Testis (tissue), 3 donors: ENCODE results near the gene MRM3. TPM values are rescaled to one million over a fixed set of nuclear protein-coding genes. Genes with fewer than 3 reads are reported as not detected.
"Not testable (repeated sequence)": the region's sequence is repeated elsewhere in the genome, so short reads cannot be mapped to it uniquely, and the experiment has no call there.

Experiments
- DNase-seq: peaks from one replicate; pipeline ENCODE4 v3.0.0-alpha.2; 2019
- H3K27ac ChIP-seq, 2 donors: fragments of 200-600 bp; sonication (generic); one replicate each; pipeline ENCODE4 v1.5.1; 2019
- H3K27me3 ChIP-seq: fragments of 200-600 bp; sonication (generic); one replicate; pipeline ENCODE4 v1.5.1; 2019
- H3K36me3 ChIP-seq: fragments of 200-600 bp; sonication (generic); one replicate; pipeline ENCODE4 v1.5.1; 2017; ENCODE audit warnings: low read depth; ENCODE audit errors: missing control alignments
- H3K4me1 ChIP-seq: fragments of 200-600 bp; sonication (generic); one replicate; pipeline ENCODE4 v1.5.1; 2019
- H3K4me3 ChIP-seq, 2 donors: fragments of 200-600 bp; sonication (generic); one replicate each; pipeline ENCODE4 v1.5.1; 2017 to 2019
- H3K9me3 ChIP-seq: fragments of 200-600 bp; sonication (generic); one replicate; pipeline ENCODE4 v1.5.1; 2017
- CTCF ChIP-seq, 3 experiments: fragments of 450-650 bp in 2 of 3; fragments of 200-600 bp in 1 of 3; sonication (generic) in 1 of 3; IDR thresholded peaks; one replicate each; pipeline ENCODE4 v1.5.1; 2016 to 2019; ENCODE audit warnings: antibody characterized with exemption in 3 of 3, mild to moderate bottlenecking in 2 of 3, moderate library complexity in 1 of 3
- POLR2A ChIP-seq: fragments of 450-650 bp; IDR thresholded peaks from one replicate; pipeline ENCODE4 v1.6.1; 2017; ENCODE audit warnings: antibody characterized with exemption, mild to moderate bottlenecking, moderate library complexity
- WGBS, 2 donors: methylation state at CpG; one replicate each; pipeline ENCODE4 v1.1.5; 2018; 5-methylcytosine and 5-hydroxymethylcytosine counted together
- intact Hi-C: fragments of 100-400 bp; cut with DNase I; formaldehyde crosslinking; loops from one replicate; pipeline ENCODE4 v1.15.1; 2023; ENCODE audit warnings: low total_unique reads
- polyA plus RNA-seq: library from polyadenylated mRNA; stranded (reverse); fragments of 350-450 nt; fragmentation: Illumina TruSeq; extraction: RNeasy Lipid Tissue Mini Kit (QIAGEN cat#74804); gene quantifications from one replicate; pipeline ENCODE4 v1.2.3, GENCODE V29; 2014; ENCODE audit warnings: low read depth, low replicate concordance; ENCODE audit not compliant: insufficient read depth
- total RNA-seq, 2 donors: library from RNA; depleted of rRNA; stranded (reverse); fragments of >200 nt; gene quantifications; one replicate each; pipeline ENCODE4 v1.2.3, GENCODE V29; 2016

Gene MRM3
- total and polyA plus RNA-seq, 3 donors from 2014 or later = 26.0 to 33.1 (median 32.6) TPM

DNA sequence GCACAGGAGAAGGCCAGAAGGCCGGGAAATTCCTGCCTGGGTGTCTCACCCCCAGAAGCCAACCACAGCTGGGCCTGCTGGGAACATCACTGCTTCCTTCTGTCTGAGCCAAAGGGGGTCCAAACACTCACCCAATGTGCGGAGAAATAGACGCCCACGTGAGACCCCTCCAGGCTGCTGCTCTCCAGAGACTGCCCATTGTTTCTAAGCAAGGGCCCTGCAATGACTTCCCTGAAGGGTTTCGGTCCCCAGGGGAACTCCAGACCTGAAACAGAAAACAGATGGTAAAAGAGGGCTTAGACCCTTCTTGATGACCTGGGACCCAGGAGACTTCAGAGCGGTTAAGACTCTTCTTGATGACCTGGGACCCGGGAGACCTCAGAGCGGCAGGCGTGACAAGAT lies 41.3 kb downstream of the MRM3 start:
- Histone ChIP-seq H3K4me1 (no peaks in the 10 kb centered on the region), H3K36me3 (no peaks in the 10 kb centered on the region), H3K27me3 (no peaks in the 10 kb centered on the region), H3K4me3 (no peak overlapping the region), H3K27ac (no peak overlapping the region), H3K9me3 (no peaks in the 10 kb centered on the region)
- TF ChIP-seq CTCF (IDR thresholded peaks at IDR 0.05) (no peak), POLR2A (no peak)
- intact Hi-C loops = no loop called here
- 88 to 94% methylated on average over 9 of the region's 9 CpGs for WGBS, 2 donors
- DNase-seq = no peak

DNA sequence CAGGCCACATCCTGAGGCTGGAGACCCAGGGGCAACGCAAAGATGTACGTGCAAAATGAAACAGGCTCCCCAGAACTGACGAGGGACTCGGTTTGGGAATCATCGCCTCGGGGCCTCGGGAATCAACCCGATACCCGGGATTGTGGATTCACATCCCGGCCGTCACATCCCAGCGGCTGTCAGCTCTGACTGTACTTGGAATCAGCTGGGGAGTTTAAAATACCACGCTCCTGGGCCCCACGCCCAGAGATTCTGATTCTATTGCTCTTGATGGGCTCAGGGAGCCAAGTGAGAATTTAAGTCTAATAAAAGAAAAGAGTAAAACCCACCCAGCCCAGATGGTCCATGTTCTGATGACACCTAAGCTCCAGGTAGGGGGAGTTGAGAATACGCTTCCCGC lies 42.2 kb downstream of the MRM3 start:
- intact Hi-C loops = no loop called here
- no peak overlapping the region for H3K4me3 ChIP-seq
- no peaks in the 10 kb centered on the region for H3K27me3 ChIP-seq
- no peaks in the 10 kb centered on the region for H3K9me3 ChIP-seq
- H3K36me3 ChIP-seq = no peaks in the 10 kb centered on the region
- TF ChIP-seq CTCF (IDR thresholded peaks at IDR 0.05) (no peak), POLR2A (no peak)
- 91 to 92% methylated on average over 16 of the region's 16 CpGs for WGBS, 2 donors
- no peak overlapping the region for H3K27ac ChIP-seq
- no peaks in the 10 kb centered on the region for H3K4me1 ChIP-seq
- no peak for DNase-seq

DNA sequence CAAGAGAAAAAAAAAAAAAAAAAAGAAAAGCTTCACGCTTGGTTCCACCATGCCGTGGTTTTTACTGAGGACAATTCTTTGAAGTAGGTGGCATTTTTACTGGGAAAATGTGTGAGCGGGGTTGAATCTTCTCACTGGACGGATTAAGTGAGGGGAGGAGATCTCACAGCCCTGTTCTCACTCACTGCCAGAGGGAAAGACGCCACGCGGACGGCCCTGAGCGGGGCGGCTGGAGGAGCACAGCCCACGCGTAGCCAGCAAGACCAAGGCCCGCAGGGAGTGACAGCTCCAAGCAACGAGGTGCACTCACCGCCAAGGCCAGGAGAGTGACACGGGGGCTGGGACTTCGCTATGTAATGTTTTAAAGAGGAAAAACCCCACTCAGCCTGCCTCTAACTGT lies 43.1 kb downstream of the MRM3 start:
- 68 to 69% methylated on average over 14 to 17 of the region's 17 CpGs for WGBS, 2 donors
- intact Hi-C loops = no loop called here
- TF ChIP-seq POLR2A (no peak), CTCF (IDR thresholded peaks at IDR 0.05) (no peak)

GRCh38 chr17:826778-827177 lies 44.6 kb downstream of the MRM3 start:
- Histone ChIP-seq H3K9me3 (no peaks in the 10 kb centered on the region), H3K36me3 (no peaks in the 10 kb centered on the region), H3K27ac (no peak overlapping the region), H3K4me1 (no peaks in the 10 kb centered on the region), H3K27me3 (no peaks in the 10 kb centered on the region), H3K4me3 (no peak overlapping the region)
- DNase-seq = no peak
- WGBS, 2 donors = 95% methylated on average over 21 of the region's 21 CpGs
- intact Hi-C loops = no loop called here
- TF ChIP-seq CTCF (IDR thresholded peaks at IDR 0.05) (no peak), POLR2A (no peak)

More for the DNA sequence above, 43.1 kb downstream of the MRM3 start:
- DNase-seq = no peak
- Histone ChIP-seq H3K27ac (no peak overlapping the region), H3K27me3 (no peaks in the 10 kb centered on the region), H3K36me3 (no peaks in the 10 kb centered on the region), H3K4me1 (no peaks in the 10 kb centered on the region), H3K9me3 (no peaks in the 10 kb centered on the region), H3K4me3 (no peak overlapping the region)

DNA sequence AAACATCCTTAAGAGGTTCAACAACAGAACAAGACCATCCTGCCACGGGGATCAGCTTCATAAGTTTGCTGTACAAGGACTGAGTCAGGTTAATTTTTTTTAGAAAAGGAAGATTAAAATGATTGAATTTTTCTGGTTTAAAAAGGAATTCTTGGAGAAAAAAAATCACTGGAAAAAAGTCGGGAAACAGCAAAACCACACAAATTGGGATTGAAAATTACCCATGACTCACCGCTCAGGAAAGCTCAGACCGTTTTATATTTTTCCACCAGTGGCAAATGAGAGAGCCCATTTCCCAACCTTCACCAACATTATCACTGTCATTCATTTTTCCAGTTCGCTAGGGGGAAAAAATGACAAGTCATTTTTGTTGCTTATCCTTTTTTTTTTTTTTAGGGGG lies 46.6 kb downstream of the MRM3 start:
- 91% methylated on average over 5 of the region's 5 CpGs for WGBS, 2 donors
- H3K36me3 ChIP-seq = no peaks in the 10 kb centered on the region
- TF ChIP-seq POLR2A (no peak), CTCF (IDR thresholded peaks at IDR 0.05) (no peak)
- no peaks in the 10 kb centered on the region for H3K27me3 ChIP-seq
- no peak overlapping the region for H3K27ac ChIP-seq
- H3K4me1 ChIP-seq = no peaks in the 10 kb centered on the region
- H3K4me3 ChIP-seq = no peak overlapping the region
- no peaks in the 10 kb centered on the region for H3K9me3 ChIP-seq
- DNase-seq = no peak
- intact Hi-C loops = no loop called here

DNA sequence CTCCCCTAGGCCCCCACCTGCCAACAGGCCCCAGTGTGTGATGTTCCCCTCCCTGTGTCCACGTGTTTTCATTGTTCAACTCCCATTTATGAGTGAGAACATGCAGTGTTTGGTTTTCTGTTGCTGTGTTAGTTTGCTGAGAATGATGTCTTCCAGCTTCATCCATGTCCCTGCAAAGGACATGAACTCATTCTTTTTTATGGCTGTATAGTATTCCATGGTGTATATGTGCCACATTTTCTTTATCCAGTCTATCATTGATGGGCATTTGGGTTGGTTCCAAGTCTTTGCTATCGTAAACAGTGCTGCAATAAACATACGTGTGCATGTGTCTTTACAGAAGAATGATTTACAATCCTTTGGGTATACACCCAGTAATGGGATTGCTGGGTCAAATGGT lies 47.5 kb downstream of the MRM3 start:
- H3K27me3 ChIP-seq, H3K36me3 ChIP-seq, DNase-seq, H3K4me3 ChIP-seq, H3K4me1 ChIP-seq, intact Hi-C loops, H3K9me3 ChIP-seq, H3K27ac ChIP-seq: not testable (repeated sequence)
- WGBS, 2 donors = 76 to 82% methylated on average over 3 of the region's 3 CpGs
